Naive thymus-derived CD4-positive, alpha-beta T cell (primary cell): ENCODE results near the gene GYPA. TPM values are rescaled to one million over a fixed set of nuclear protein-coding genes. Genes with fewer than 3 reads are reported as not detected.

Experiments
- ATAC-seq: fragments of 150-1000 bp; cut with Tn5 transposase; 2 replicates; pipeline ENCODE4 v1.10.0; 2021; ENCODE audit warnings: mild to moderate bottlenecking, moderate library complexity
- CTCF ChIA-PET: fragments of 350-600 bp; sonication (Branson Sonifier 250); formaldehyde crosslinking; loops from one replicate; lab custom pipeline; 2021; ENCODE audit warnings: antibody characterized with exemption; lab: Charles Lee
- POLR2A ChIA-PET: fragments of 350-600 bp; sonication (Branson Sonifier 250); formaldehyde crosslinking; loops from one replicate; lab custom pipeline; 2021; ENCODE audit warnings: antibody characterized with exemption, inconsistent platforms; lab: Charles Lee
- DNase-seq, 9 donors: peaks; one replicate each; pipeline versions ENCODE4 v3.0.0 to v3.0.0-alpha.2; 2020 to 2022; ENCODE audit warnings: mixed read lengths in 1 of 9
- H3K27ac ChIP-seq: one replicate; pipeline ENCODE4 v1.7.0; 2013; ENCODE audit warnings: mild to moderate bottlenecking, low read depth, low read length, moderate library complexity
- H3K27me3 ChIP-seq, 2 donors: one replicate each; pipeline ENCODE4 v1.7.0; 2013; ENCODE audit warnings: low read length in 2 of 2, mild to moderate bottlenecking in 2 of 2, moderate library complexity in 2 of 2; ENCODE audit not compliant: control insufficient read depth in 2 of 2, insufficient read depth in 2 of 2
- H3K36me3 ChIP-seq, 3 experiments: 1 replicate in 2 of 3; 2 replicates in 1 of 3; pipeline ENCODE4 v1.7.0; 2013; ENCODE audit warnings: low read length in 3 of 3, mild to moderate bottlenecking in 3 of 3, moderate library complexity in 1 of 3; ENCODE audit not compliant: insufficient read depth in 3 of 3, control insufficient read depth in 2 of 3
- H3K4me1 ChIP-seq, 2 donors: one replicate each; pipeline ENCODE4 v1.7.0; 2013; ENCODE audit warnings: low read length in 2 of 2, mild to moderate bottlenecking in 2 of 2, moderate library complexity in 1 of 2; ENCODE audit not compliant: control insufficient read depth in 2 of 2, insufficient read depth in 2 of 2
- H3K4me3 ChIP-seq: 2 replicates; pipeline ENCODE4 v1.7.0; 2013; ENCODE audit warnings: mild to moderate bottlenecking, low read length
- H3K9me3 ChIP-seq, 3 experiments: 1 replicate in 2 of 3; 2 replicates in 1 of 3; pipeline ENCODE4 v1.7.0; 2013; ENCODE audit warnings: low read length in 3 of 3; ENCODE audit not compliant: control insufficient read depth in 2 of 3
- H3K27ac Mint-ChIP-seq, 9 donors: one replicate each; pipeline ENCODE4 v1.8.0; 2020 to 2022; ENCODE audit warnings: mixed read lengths in 9 of 9, mild to moderate bottlenecking in 8 of 9, moderate library complexity in 5 of 9, inconsistent platforms in 2 of 9
- H3K27me3 Mint-ChIP-seq, 5 donors: one replicate each; pipeline ENCODE4 v1.8.0; 2021 to 2022; ENCODE audit warnings: mixed read lengths in 5 of 5, mild to moderate bottlenecking in 1 of 5
- H3K36me3 Mint-ChIP-seq, 5 donors: one replicate each; pipeline ENCODE4 v1.8.0; 2020 to 2022; ENCODE audit warnings: mixed read lengths in 5 of 5, mild to moderate bottlenecking in 3 of 5, inconsistent platforms in 1 of 5
- H3K4me1 Mint-ChIP-seq, 7 donors: one replicate each; pipeline ENCODE4 v1.8.0; 2020 to 2022; ENCODE audit warnings: mixed read lengths in 7 of 7, mild to moderate bottlenecking in 3 of 7, inconsistent platforms in 1 of 7
- H3K4me3 Mint-ChIP-seq, 10 donors: one replicate each; pipeline ENCODE4 v1.8.0; 2020 to 2022; ENCODE audit warnings: mild to moderate bottlenecking in 10 of 10, mixed read lengths in 10 of 10, moderate library complexity in 6 of 10, inconsistent platforms in 2 of 10
- H3K9me3 Mint-ChIP-seq, 11 donors: one replicate each; pipeline ENCODE4 v1.8.0; 2020 to 2022; ENCODE audit warnings: mixed read lengths in 11 of 11, mild to moderate bottlenecking in 4 of 11, inconsistent platforms in 1 of 11, moderate library complexity in 1 of 11
- intact Hi-C, 2 donors: fragments of 100-400 bp; cut with micrococcal nuclease; formaldehyde crosslinking; loops; one replicate each; pipeline ENCODE4 v1.15.1; 2023
- polyA plus RNA-seq, 2 donors: library from polyadenylated mRNA; unstranded; fragments of 300-500 nt; fragmentation: Illumina TruSeq; gene quantifications; one replicate each; pipeline ENCODE4 v1.2.3, GENCODE V29; 2021
- total RNA-seq, 6 experiments: library from RNA in 5 of 6; stranded (reverse) in 5 of 6; gene quantifications; 1 replicate in 5 of 6; 2 replicates in 1 of 6; pipeline ENCODE4 v1.2.3 and lab custom pipeline; 2021 to 2026

The GYPA gene
- total and polyA plus RNA-seq, 7 experiments from 2014 or later, result not detected

GRCh38 chr4:144179152-144179739 is 38.7 kb upstream of the GYPA start:
- Histone ChIP-seq H3K36me3 (no peaks in the 10 kb centered on the region), H3K4me3 (no peak overlapping the region), H3K27me3 (no peaks in the 10 kb centered on the region), H3K4me1 (peaks cover 0 to 3% of the 10 kb centered on the region in 2 donors), H3K9me3 (no peaks in the 10 kb centered on the region), H3K27ac (no peak overlapping the region)
- peak overlapping the region in 1 of 9 donors; percentile 1 for H3K27ac Mint-ChIP-seq
- H3K9me3 Mint-ChIP-seq, result no peaks in the 10 kb centered on the region
- peaks cover 0 to 4% (median 2%) of the 10 kb centered on the region in 5 donors for H3K27me3 Mint-ChIP-seq
- intact Hi-C loops, result loop anchor here in 1 of 2 donors (10.0 kb wide), 1 partner anchor 996 kb away; no protein-coding TSS in a partner anchor
- ChIA-PET POLR2A (no interaction called here), CTCF (no interaction called here)
- peaks cover 0 to 25% (median 5%) of the 10 kb centered on the region in 7 donors for H3K4me1 Mint-ChIP-seq
- no peak for ATAC-seq
- H3K4me3 Mint-ChIP-seq, result no peak overlapping the region
- DNase-seq, result no peak
- H3K36me3 Mint-ChIP-seq, result no peaks in the 10 kb centered on the region

GRCh38 chr4:144178414-144178813 is 37.9 kb upstream of the GYPA start:
- H3K27ac Mint-ChIP-seq, result no peak overlapping the region
- ATAC-seq (no peak), DNase-seq (no peak)
- intact Hi-C loops, result loop anchor here in 1 of 2 donors (10.0 kb wide), 1 partner anchor 996 kb away; no protein-coding TSS in a partner anchor
- ChIA-PET CTCF (no interaction called here), POLR2A (no interaction called here)
- H3K36me3 Mint-ChIP-seq, result no peaks in the 10 kb centered on the region
- no peaks in the 10 kb centered on the region for H3K9me3 Mint-ChIP-seq
- no peak overlapping the region for H3K4me3 Mint-ChIP-seq
- no peaks in the 10 kb centered on the region for H3K9me3 ChIP-seq
- peaks cover 0 to 1% (median 0%) of the 10 kb centered on the region in 5 donors for H3K27me3 Mint-ChIP-seq
- no peak overlapping the region for H3K27ac ChIP-seq
- no peaks in the 10 kb centered on the region for H3K36me3 ChIP-seq
- peaks cover 0 to 29% (median 5%) of the 10 kb centered on the region in 7 donors for H3K4me1 Mint-ChIP-seq
- H3K27me3 ChIP-seq, result no peaks in the 10 kb centered on the region
- no peak overlapping the region for H3K4me3 ChIP-seq
- peaks cover 0 to 3% of the 10 kb centered on the region in 2 donors for H3K4me1 ChIP-seq

- intact Hi-C loops, result loop anchor here in 1 of 2 donors (10.0 kb wide), 1 partner anchor 998 kb away; no protein-coding TSS in a partner anchor
- Mint-ChIP-seq H3K9me3 (no peaks in the 10 kb centered on the region), H3K27me3 (no peaks in the 10 kb centered on the region), H3K4me1 (peaks cover 0 to 29% (median 5%) of the 10 kb centered on the region in 7 donors), H3K4me3 (no peak overlapping the region), H3K36me3 (no peaks in the 10 kb centered on the region), H3K27ac (no peak overlapping the region)
- DNase-seq (no peak), ATAC-seq (no peak)
- ChIA-PET CTCF (no interaction called here), POLR2A (no interaction called here)
- H3K27me3 ChIP-seq, result no peaks in the 10 kb centered on the region
- H3K4me1 ChIP-seq, result peaks cover 0 to 3% of the 10 kb centered on the region in 2 donors
- no peaks in the 10 kb centered on the region for H3K9me3 ChIP-seq
- no peak overlapping the region for H3K4me3 ChIP-seq
- H3K36me3 ChIP-seq, result no peaks in the 10 kb centered on the region
- no peak overlapping the region for H3K27ac ChIP-seq
Measured at GRCh38 chr4:144176476-144176875, 36.0 kb upstream of the GYPA start.

GRCh38 chr4:144174401-144175067 is 34.0 kb upstream of the GYPA start:
- CTCF ChIA-PET, result interaction anchor here (0.9 to 1.2 kb wide), 2 partner anchors 10 to 1436 kb away, joined by 3 read pairs; no protein-coding TSS in a partner anchor
- Histone ChIP-seq H3K27me3 (no peaks in the 10 kb centered on the region), H3K36me3 (no peaks in the 10 kb centered on the region), H3K9me3 (no peaks in the 10 kb centered on the region), H3K27ac (no peak overlapping the region), H3K4me1 (peaks cover 0 to 3% of the 10 kb centered on the region in 2 donors), H3K4me3 (no peak overlapping the region)
- ATAC-seq, result peak; percentile 63
- Mint-ChIP-seq H3K27me3 (peaks cover 0 to 11% (median 9%) of the 10 kb centered on the region in 5 donors), H3K9me3 (no peaks in the 10 kb centered on the region), H3K36me3 (no peaks in the 10 kb centered on the region), H3K27ac (peak overlapping the region in 3 of 9 donors; percentile 25 to 84 (median 41)), H3K4me1 (peaks cover 0 to 29% (median 4%) of the 10 kb centered on the region in 7 donors), H3K4me3 (peak overlapping the region in 1 of 10 donors; percentile 44)
- intact Hi-C loops, result loop anchor here (1.0 to 10.0 kb wide), 8 partner anchors 613 to 1763 kb away; partner anchors contain the start of genes MMAA (in 2 of the 2) and ZNF827 (in 1 of the 2)
- POLR2A ChIA-PET, result no interaction called here
- DNase-seq, result peak in 7 of 9 donors; percentile 10 to 62 (median 45)

DNA sequence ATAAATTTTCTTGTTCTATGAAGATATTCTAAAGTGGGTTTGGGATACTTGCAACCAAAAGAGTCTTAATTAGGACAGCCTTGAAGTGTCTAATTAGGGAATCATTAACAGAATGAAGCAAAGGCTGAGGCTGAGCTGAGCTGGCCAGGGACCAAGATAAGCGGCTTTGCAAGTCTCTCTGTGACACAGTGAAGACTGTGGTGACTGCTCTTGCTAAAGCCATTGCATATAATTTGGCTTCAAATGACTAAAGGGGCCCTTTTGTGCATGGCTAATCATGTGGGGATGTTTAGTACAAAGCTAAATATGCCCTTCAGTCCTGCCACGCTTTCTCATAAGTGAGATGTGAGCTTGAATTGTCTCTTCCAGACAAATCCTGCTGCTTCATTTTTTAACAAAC is 31.2 kb upstream of the GYPA start:
- Mint-ChIP-seq H3K4me3 (no peak overlapping the region), H3K9me3 (no peaks in the 10 kb centered on the region), H3K4me1 (peaks cover 0 to 17% (median 0%) of the 10 kb centered on the region in 7 donors), H3K27ac (no peak overlapping the region), H3K27me3 (peaks cover 5 to 28% (median 19%) of the 10 kb centered on the region in 5 donors), H3K36me3 (no peaks in the 10 kb centered on the region)
- ChIA-PET CTCF (no interaction called here), POLR2A (no interaction called here)
- H3K4me3 ChIP-seq, result no peak overlapping the region
- DNase-seq, result no peak
- no peaks in the 10 kb centered on the region for H3K9me3 ChIP-seq
- H3K27ac ChIP-seq, result no peak overlapping the region
- H3K4me1 ChIP-seq, result peaks cover 0 to 3% of the 10 kb centered on the region in 2 donors
- no peaks in the 10 kb centered on the region for H3K36me3 ChIP-seq
- intact Hi-C loops, result loop anchor here in 1 of 2 donors (5.0 to 10.0 kb wide), 2 partner anchors 1003 to 1766 kb away; partner anchors contain the start of gene ZNF827
- no peak for ATAC-seq
- no peaks in the 10 kb centered on the region for H3K27me3 ChIP-seq

GRCh38 chr4:144169211-144169610 is 28.7 kb upstream of the GYPA start:
- H3K4me1 Mint-ChIP-seq, result peaks cover 0 to 3% (median 0%) of the 10 kb centered on the region in 7 donors
- H3K36me3 ChIP-seq, result no peaks in the 10 kb centered on the region
- H3K4me3 ChIP-seq, result no peak overlapping the region
- no peak for DNase-seq
- intact Hi-C loops, result no loop called here
- ChIA-PET POLR2A (no interaction called here), CTCF (no interaction called here)
- no peak overlapping the region for H3K27ac ChIP-seq
- no peaks in the 10 kb centered on the region for H3K9me3 ChIP-seq
- no peaks in the 10 kb centered on the region for H3K36me3 Mint-ChIP-seq
- peaks cover 5 to 35% (median 20%) of the 10 kb centered on the region in 5 donors for H3K27me3 Mint-ChIP-seq
- peaks cover 0 to 5% (median 0%) of the 10 kb centered on the region in 11 donors for H3K9me3 Mint-ChIP-seq
- no peaks in the 10 kb centered on the region for H3K27me3 ChIP-seq
- ATAC-seq, result no peak
- no peak overlapping the region for H3K27ac Mint-ChIP-seq
- H3K4me3 Mint-ChIP-seq, result no peak overlapping the region
- no peaks in the 10 kb centered on the region for H3K4me1 ChIP-seq
